GM23338 (cell line): ENCODE measurements around the gene ATXN7L3. TPM values are rescaled to one million over a fixed set of nuclear protein-coding genes. Genes with fewer than 3 reads are reported as not detected.

Source experiments
- ATAC-seq: fragments of 200-7000 bp; cut with Tn5 transposase; 3 replicates; pipeline ENCODE4 v1.9.1; 2020
- DNase-seq: peaks from one replicate; pipeline ENCODE4 v3.0.0-alpha.2; 2015; ENCODE audit warnings: low spot score
- H2AFZ ChIP-seq: fragments of 200-600 bp; sonication (generic); 2 replicates; pipeline ENCODE4 v1.8.0; 2016; ENCODE audit warnings: antibody characterized with exemption, mild to moderate bottlenecking, moderate library complexity
- H3F3A ChIP-seq: fragments of 200-600 bp; sonication (generic); replicated peaks from 2 replicates; pipeline ENCODE4 v1.8.0; 2017; ENCODE audit warnings: antibody characterized with exemption, mixed run types, low read depth
- H3K27ac ChIP-seq: fragments of 200-600 bp; sonication (generic); 2 replicates; pipeline ENCODE4 v1.6.1; 2016; ENCODE audit warnings: low read depth
- H3K27me3 ChIP-seq: fragments of 200-600 bp; sonication (generic); 2 replicates; pipeline ENCODE4 v1.8.0; 2016; ENCODE audit warnings: mild to moderate bottlenecking, mixed run types, moderate library complexity; ENCODE audit not compliant: insufficient read depth
- H3K36me3 ChIP-seq: fragments of 200-600 bp; sonication (generic); 2 replicates; pipeline ENCODE4 v1.8.0; 2016; ENCODE audit warnings: mild to moderate bottlenecking; ENCODE audit not compliant: insufficient read depth
- H3K4me1 ChIP-seq: fragments of 200-600 bp; sonication (generic); 2 replicates; pipeline ENCODE4 v1.8.0; 2016; ENCODE audit warnings: mild to moderate bottlenecking, moderate library complexity; ENCODE audit not compliant: insufficient read depth
- H3K4me2 ChIP-seq: fragments of 200-600 bp; sonication (generic); 2 replicates; pipeline ENCODE4 v1.7.1; 2017; ENCODE audit warnings: mixed run types
- H3K4me3 ChIP-seq: fragments of 200-600 bp; sonication (generic); 2 replicates; pipeline ENCODE4 v1.6.1; 2016; ENCODE audit warnings: mixed run types
- H3K79me2 ChIP-seq: fragments of 200-600 bp; sonication (generic); replicated peaks from 2 replicates; pipeline ENCODE4 v1.8.0; 2017; ENCODE audit warnings: mild to moderate bottlenecking; ENCODE audit not compliant: insufficient read depth
- H3K9me2 ChIP-seq: fragments of 200-600 bp; sonication (generic); 2 replicates; pipeline ENCODE4 v1.8.0; 2017; ENCODE audit not compliant: insufficient read depth
- H4K20me1 ChIP-seq: fragments of 200-600 bp; sonication (generic); replicated peaks from 2 replicates; pipeline ENCODE4 v1.8.0; 2017; ENCODE audit warnings: mild to moderate bottlenecking; ENCODE audit not compliant: insufficient read depth
- H3K27ac Mint-ChIP-seq: 2 replicates; pipeline ENCODE4 v1.8.0; 2020; ENCODE audit warnings: inconsistent platforms, mild to moderate bottlenecking, moderate library complexity, mixed read lengths
- H3K27me3 Mint-ChIP-seq: 3 replicates; pipeline ENCODE4 v1.8.0; 2022; ENCODE audit warnings: low read depth, mild to moderate bottlenecking, moderate library complexity, mixed read lengths, inconsistent platforms; ENCODE audit not compliant: insufficient read depth, poor library complexity
- H3K36me3 Mint-ChIP-seq: 3 replicates; pipeline ENCODE4 v1.8.0; 2021; ENCODE audit warnings: low read depth, mild to moderate bottlenecking, inconsistent platforms, moderate library complexity, mixed read lengths
- H3K4me1 Mint-ChIP-seq: 3 replicates; pipeline ENCODE4 v1.8.0; 2020; ENCODE audit warnings: mild to moderate bottlenecking, inconsistent platforms, mixed read lengths
- H3K4me3 Mint-ChIP-seq: 3 replicates; pipeline ENCODE4 v1.8.0; 2021; ENCODE audit warnings: moderate library complexity, mild to moderate bottlenecking, inconsistent platforms, mixed read lengths
- H3K9me3 Mint-ChIP-seq: 3 replicates; pipeline ENCODE4 v1.8.0; 2020; ENCODE audit warnings: moderate library complexity, mild to moderate bottlenecking, inconsistent platforms, mixed read lengths
- CREB1 ChIP-seq: fragments of 250-450 bp; sonication (Bioruptor Pico); IDR thresholded peaks from 2 replicates; pipeline ENCODE4 v1.5.0; 2020; ENCODE audit warnings: low read depth, mild to moderate bottlenecking, moderate library complexity
- EZH2 ChIP-seq: fragments of 200-600 bp; sonication (generic); IDR thresholded peaks from one replicate; pipeline ENCODE4 v1.8.0; 2017; ENCODE audit warnings: antibody characterized with exemption, mild to moderate bottlenecking, low read depth; ENCODE audit not compliant: unreplicated experiment
- EZH2phosphoT487 ChIP-seq: fragments of 200-600 bp; sonication (generic); IDR thresholded peaks from one replicate; pipeline ENCODE4 v1.8.1; 2018; ENCODE audit warnings: antibody characterized with exemption; ENCODE audit not compliant: unreplicated experiment
- JUNB ChIP-seq: IDR thresholded peaks from one replicate; pipeline ENCODE4 v1.6.1; 2016; ENCODE audit warnings: antibody characterized with exemption; ENCODE audit not compliant: unreplicated experiment
- NANOG ChIP-seq: IDR thresholded peaks from 2 replicates; pipeline ENCODE4 v1.6.1; 2016; ENCODE audit warnings: antibody characterized with exemption, borderline replicate concordance
- POLR2AphosphoS5 ChIP-seq: IDR thresholded peaks from 2 replicates; pipeline ENCODE4 v1.6.1; 2016; ENCODE audit warnings: antibody characterized with exemption, low read depth
- REST ChIP-seq: IDR thresholded peaks from one replicate; pipeline ENCODE4 v1.6.1; 2018; ENCODE audit warnings: antibody characterized with exemption; ENCODE audit not compliant: unreplicated experiment
- STAT1 ChIP-seq: IDR thresholded peaks from one replicate; pipeline ENCODE4 v1.6.1; 2016; ENCODE audit warnings: antibody characterized with exemption; ENCODE audit not compliant: unreplicated experiment
- ZNF114 ChIP-seq: fragments of 250-450 bp; sonication (Bioruptor Pico); IDR thresholded peaks from 2 replicates; pipeline ENCODE4 v1.5.0; 2020; ENCODE audit warnings: mild to moderate bottlenecking, moderate library complexity
- ZNF331 ChIP-seq: fragments of 250-450 bp; sonication (Bioruptor Pico); IDR thresholded peaks from 2 replicates; pipeline ENCODE4 v1.5.0; 2020; ENCODE audit warnings: low read depth, mild to moderate bottlenecking, moderate library complexity
- ZNF462 ChIP-seq: fragments of 250-450 bp; sonication (Bioruptor Pico); IDR thresholded peaks from 2 replicates; pipeline ENCODE4 v1.5.0; 2020; ENCODE audit warnings: mild to moderate bottlenecking, moderate library complexity
- polyA plus RNA-seq: library from polyadenylated mRNA; unstranded; fragments of >200 nt; fragmentation: Nextera tagmentation; extraction: Ambion mirVana; gene quantifications from 2 replicates; pipeline ENCODE4 v1.2.1, GENCODE V29; 2016
- total RNA-seq: library from RNA; depleted of rRNA; stranded (reverse); fragments of >200 nt; shearing (Covaris generic); gene quantifications from 2 replicates; pipeline ENCODE4 v1.2.3, GENCODE V29; 2014
- TF ChIP-seq, protein P1 (sequence below), 2 experiments: fragments of 200-600 bp in 1 of 2; sonication (generic) in 1 of 2; conservative IDR thresholded peaks; 2 replicates each; pipeline versions ENCODE4 v1.5.1 to v1.6.1; 2016 to 2017; ENCODE audit warnings: antibody characterized with exemption in 2 of 2, low read depth in 2 of 2, mild to moderate bottlenecking in 2 of 2, moderate library complexity in 1 of 2
- TF ChIP-seq, protein P2 (sequence below): IDR thresholded peaks from 2 replicates; pipeline ENCODE4 v1.6.1; 2016; ENCODE audit warnings: antibody characterized with exemption

ATXN7L3 gene
- total and polyA plus RNA-seq, 2 experiments from 2014 or later: 20.6 to 95.0 TPM

- no peak overlapping the region for H3K4me2 ChIP-seq
- no peak overlapping the region for H3K4me3 Mint-ChIP-seq
- peaks cover 45% of the 10 kb centered on the region for H3K79me2 ChIP-seq
- H2AFZ ChIP-seq: no peak overlapping the region
- peaks cover 4% of the 10 kb centered on the region for H3K27me3 Mint-ChIP-seq
- no peaks in the 10 kb centered on the region for H3K9me2 ChIP-seq
- peaks cover 57% of the 10 kb centered on the region for H3K36me3 Mint-ChIP-seq
- 0 out of 2 replicates have a peak, but pooled peaks cover 3% of the 10 kb centered on the region for H3F3A ChIP-seq
- H3K27me3 ChIP-seq: no peaks in the 10 kb centered on the region
- peaks cover 27% of the 10 kb centered on the region; the same call in 1 of the 2 replicates for H3K36me3 ChIP-seq
- ATAC-seq (no peak), DNase-seq (no peak)
- no peak overlapping the region for H3K27ac ChIP-seq
- H4K20me1 ChIP-seq: peaks cover 14% of the 10 kb centered on the region
- H3K4me3 ChIP-seq: no peak overlapping the region
- no peak overlapping the region for H3K27ac Mint-ChIP-seq
- H3K9me3 Mint-ChIP-seq: no peaks in the 10 kb centered on the region; the same call in 2 of the 3 replicates
- TF ChIP-seq JUNB (no peak), NANOG (no peak), POLR2AphosphoS5 (no peak), REST (no peak), ZNF462 (CRISPR knock-in tag) (no peak), ZNF331 (CRISPR knock-in tag) (no peak), EZH2phosphoT487 (no peak), STAT1 (no peak), EZH2 (no peak), ZNF114 (CRISPR knock-in tag) (no peak), CREB1 (CRISPR knock-in tag) (no peak)
- TF ChIP-seq, protein P1, sequence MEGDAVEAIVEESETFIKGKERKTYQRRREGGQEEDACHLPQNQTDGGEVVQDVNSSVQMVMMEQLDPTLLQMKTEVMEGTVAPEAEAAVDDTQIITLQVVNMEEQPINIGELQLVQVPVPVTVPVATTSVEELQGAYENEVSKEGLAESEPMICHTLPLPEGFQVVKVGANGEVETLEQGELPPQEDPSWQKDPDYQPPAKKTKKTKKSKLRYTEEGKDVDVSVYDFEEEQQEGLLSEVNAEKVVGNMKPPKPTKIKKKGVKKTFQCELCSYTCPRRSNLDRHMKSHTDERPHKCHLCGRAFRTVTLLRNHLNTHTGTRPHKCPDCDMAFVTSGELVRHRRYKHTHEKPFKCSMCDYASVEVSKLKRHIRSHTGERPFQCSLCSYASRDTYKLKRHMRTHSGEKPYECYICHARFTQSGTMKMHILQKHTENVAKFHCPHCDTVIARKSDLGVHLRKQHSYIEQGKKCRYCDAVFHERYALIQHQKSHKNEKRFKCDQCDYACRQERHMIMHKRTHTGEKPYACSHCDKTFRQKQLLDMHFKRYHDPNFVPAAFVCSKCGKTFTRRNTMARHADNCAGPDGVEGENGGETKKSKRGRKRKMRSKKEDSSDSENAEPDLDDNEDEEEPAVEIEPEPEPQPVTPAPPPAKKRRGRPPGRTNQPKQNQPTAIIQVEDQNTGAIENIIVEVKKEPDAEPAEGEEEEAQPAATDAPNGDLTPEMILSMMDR (conservative IDR thresholded peaks at IDR 0.05; ENCODE audit: low read depth in 2 of 2): no peak
- TF ChIP-seq, protein P2, sequence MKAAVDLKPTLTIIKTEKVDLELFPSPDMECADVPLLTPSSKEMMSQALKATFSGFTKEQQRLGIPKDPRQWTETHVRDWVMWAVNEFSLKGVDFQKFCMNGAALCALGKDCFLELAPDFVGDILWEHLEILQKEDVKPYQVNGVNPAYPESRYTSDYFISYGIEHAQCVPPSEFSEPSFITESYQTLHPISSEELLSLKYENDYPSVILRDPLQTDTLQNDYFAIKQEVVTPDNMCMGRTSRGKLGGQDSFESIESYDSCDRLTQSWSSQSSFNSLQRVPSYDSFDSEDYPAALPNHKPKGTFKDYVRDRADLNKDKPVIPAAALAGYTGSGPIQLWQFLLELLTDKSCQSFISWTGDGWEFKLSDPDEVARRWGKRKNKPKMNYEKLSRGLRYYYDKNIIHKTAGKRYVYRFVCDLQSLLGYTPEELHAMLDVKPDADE: no peak
- no peaks in the 10 kb centered on the region for H3K4me1 ChIP-seq
- H3K4me1 Mint-ChIP-seq: peaks cover 2% of the 10 kb centered on the region; the same call in 1 of the 3 replicates
These were observed 53.0 kb downstream of the ATXN7L3 start for GRCh38 chr17:44146375-44147346.
